ENCODE results near the gene CRHR1.

Gene CRHR1

DNA sequence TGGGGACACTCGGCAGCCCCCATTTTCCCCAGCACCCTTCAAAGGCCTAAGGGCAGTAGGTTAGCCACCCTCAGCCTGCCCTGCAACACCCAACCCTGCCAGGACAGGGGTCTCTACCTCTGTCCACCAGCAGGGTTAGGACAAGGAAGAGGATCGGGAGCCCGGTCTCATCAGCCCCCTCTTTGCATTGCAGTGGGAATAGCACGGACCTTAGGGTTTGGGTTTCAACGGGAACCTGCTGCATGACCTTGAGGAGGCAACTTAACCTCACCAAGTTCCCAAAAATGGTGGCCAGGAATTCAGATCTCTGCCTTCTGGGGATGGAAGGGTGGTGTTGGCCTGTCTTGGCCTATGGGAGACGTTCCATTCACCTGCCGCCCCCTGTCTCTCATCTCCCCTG is 40.4 kb downstream of the CRHR1 start:
- no peak for DNase-seq (ENCODE audit: low read depth)

DNA sequence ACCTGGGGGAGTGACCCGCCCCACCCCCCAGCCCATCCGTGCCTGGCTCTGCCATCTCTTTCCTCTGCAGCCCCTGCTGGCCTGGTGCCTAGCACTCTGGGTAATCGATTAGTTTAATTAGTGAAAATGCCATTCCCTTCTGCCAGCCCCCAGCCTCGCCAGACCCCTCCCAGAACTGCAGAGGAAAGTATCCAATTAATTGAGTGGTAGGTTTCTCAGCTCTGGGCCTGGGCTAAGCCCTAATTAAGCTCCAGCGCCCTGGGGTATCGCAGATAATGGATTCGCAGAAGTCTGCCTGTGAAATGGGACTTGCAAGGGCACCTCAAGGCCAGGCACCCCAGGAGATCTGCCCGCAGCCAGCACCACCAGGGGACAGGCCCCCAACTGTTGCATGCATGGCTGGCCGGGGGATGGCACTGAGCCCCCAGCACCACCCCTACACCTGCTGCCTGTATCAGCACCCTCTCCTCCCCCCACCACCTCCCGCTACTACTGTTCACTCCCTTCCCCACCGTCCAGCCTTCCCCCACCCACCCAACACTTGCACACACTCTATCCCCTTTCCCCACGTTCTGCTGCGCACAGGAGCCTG is 40.9 kb downstream of the CRHR1 start:
- no peak for DNase-seq (ENCODE audit: low read depth)

DNA sequence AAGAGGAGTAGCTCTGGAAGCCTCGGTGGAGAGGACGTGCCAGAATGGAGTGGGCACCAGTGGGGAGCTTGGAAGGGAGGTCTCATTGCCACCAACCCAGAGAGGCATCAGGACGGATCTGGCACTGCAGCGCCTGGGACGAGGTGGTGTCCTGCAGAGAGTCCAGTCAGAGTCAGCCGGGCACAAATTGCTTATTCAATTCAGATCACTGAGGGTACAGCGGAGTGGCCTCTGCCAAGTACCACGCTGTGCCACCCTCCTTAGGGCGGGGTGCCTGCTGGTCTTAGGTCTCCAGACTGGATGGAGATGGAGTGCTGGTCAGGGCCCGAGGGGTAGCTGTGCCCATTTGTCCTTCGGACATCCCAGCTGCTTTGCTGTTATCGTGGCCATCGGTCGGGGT is 41.7 kb downstream of the CRHR1 start:
- DNase-seq (ENCODE audit: low read depth), result no peak

DNA sequence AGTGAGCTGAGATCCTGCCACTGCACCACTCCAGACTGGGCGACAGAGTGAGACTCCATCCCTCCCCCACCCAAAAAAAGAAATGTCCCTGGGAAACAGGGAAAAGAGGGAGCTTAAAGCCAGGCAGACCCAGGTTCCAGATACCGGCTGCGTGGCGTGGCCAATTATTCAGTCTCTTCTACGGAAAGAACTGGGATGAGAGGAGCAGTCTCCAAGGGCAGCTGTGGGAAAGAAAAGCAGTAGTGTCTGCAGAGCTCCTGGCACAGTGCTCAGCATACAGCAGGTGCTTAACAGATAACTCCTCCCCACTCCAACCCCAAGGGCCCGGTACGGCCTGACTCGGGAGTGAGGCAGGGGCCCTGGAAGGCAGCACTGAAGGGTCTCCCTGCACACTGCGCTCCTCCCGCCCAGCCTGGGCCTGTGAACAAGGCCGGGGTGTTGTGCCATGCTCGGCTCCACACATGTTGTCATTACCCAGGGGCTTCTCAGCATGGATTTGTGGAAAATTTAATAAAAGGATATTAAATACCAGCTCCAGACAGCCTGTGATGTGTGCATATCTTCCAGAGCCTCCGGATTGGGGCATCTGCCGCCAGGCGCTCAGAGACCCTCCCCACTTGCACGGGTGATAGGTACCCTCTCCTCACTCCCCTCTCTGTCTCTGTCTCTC is 42.9 kb downstream of the CRHR1 start:
- no peak for DNase-seq (ENCODE audit: low read depth)

DNA sequence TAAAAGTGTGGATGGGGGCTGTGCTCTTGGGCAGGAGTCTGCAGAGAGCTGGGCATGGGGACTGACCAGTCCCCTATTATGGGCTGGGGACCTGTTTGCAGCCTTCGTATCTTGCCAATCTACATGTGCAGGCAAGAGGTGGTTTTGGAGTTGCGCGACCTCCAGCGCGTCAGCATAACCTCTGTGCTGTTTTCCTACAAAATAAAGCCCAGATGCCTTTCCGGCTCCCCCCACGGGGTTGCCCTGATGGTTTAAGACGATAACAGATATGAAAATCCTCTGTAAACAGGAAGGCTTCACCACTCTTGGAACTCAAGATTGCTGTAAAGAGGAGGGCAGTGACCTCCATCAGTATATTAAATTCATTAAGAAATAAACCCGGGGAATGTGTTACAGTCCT is 44.1 kb downstream of the CRHR1 start:
- DNase-seq (ENCODE audit: low read depth), result no peak

DNA sequence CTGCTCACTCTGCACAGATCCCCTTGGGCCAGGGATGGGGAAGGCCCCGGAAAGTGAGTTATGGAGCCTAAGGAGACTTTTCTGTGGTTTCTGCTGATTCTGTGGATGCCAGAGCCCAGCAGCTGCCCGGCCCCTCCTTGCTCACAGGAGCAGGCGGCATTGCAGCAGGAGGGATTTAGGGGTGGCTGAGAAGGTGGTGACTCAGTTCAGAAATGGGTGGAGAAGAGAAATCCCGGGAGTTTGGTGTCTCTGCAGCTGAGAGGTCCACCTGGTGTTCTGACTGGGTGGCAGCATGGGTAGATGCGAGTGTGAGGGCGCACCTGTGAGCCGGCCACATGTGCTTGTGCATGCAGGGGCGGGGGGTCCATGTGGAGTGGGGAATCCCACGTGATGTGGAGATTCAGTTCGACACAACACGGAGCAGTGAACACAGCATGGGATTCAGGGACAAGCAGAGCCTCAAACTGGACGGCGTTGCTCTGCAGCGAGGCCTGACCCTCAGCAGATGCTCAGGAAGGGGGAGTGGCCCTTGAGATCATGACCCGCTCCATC is 44.5 kb downstream of the CRHR1 start:
- DNase-seq (ENCODE audit: low read depth), result no peak

DNA sequence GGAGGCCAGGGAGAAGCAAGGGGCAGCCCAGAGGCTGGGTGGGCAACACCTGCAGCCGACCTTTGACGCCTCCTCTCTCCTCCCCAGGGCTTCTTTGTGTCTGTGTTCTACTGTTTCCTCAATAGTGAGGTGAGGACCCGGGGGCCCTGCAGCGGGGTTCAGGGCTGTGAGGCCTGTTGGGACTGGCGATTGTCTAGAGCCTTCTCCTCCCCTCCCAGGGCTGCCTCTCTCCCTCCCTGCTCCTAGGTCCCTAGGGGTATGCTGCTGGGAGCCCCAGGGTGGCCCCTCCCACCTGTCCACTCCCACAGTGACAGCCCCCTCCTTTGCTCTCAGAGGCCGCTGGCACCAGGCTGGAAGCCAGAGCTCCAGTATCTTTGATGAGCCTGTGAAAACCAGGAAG is 49.8 kb downstream of the CRHR1 start:
- no peak for DNase-seq (ENCODE audit: low read depth)

DNA sequence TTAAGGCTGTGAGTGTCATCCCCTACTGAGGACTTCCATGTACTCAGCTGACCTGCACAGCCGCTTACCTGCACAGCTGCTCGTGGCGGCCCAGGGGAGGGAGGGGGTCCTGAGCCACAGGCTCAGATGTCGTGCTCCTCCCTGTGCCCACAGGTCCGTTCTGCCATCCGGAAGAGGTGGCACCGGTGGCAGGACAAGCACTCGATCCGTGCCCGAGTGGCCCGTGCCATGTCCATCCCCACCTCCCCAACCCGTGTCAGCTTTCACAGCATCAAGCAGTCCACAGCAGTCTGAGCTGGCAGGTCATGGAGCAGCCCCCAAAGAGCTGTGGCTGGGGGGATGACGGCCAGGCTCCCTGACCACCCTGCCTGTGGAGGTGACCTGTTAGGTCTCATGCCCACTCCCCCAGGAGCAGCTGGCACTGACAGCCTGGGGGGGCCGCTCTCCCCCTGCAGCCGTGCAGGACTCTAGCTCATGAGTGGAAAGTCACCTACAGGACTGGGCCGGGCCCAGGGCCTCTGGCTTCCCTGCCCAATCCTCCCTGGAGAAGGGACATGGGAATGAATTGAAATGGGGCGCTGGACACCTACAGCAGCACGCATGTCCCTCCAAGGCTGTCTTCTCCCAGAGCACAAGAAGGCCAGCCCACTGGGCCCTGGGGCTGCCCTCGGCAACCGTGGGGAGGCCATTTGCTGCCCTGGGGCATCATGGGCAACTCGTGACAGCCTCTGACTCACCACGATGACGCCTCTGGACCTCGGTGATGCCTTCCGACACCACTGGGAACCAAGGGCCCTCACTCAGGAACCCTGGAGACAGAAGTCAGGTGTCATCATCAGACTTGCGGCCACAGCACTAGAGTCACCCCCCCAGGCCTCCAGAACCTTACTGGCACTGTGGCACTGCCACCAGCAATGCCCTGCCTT is 50.6 kb downstream of the CRHR1 start:
- no peak for DNase-seq (ENCODE audit: low read depth)

DNA sequence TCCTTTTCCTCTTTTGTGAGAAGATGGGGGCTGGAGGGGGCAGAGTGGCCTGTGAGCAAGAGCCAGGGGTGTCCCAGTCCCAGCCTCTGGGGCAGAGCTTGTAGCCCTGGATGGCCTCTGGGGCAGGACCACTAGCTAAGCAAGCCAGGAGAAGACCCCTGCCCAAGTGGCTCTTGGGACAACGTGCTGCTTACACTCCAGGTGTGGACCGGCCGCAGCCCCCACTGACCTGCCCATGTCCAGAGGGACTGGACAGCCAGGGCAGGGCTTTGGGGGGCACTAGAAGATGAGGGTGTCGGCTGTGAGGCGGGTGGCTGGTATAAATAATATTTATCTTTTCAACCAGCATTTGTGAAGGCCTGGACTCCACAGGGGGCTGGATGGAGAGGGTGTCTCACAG is 51.4 kb downstream of the CRHR1 start:
- DNase-seq (ENCODE audit: low read depth), result no peak

DNA sequence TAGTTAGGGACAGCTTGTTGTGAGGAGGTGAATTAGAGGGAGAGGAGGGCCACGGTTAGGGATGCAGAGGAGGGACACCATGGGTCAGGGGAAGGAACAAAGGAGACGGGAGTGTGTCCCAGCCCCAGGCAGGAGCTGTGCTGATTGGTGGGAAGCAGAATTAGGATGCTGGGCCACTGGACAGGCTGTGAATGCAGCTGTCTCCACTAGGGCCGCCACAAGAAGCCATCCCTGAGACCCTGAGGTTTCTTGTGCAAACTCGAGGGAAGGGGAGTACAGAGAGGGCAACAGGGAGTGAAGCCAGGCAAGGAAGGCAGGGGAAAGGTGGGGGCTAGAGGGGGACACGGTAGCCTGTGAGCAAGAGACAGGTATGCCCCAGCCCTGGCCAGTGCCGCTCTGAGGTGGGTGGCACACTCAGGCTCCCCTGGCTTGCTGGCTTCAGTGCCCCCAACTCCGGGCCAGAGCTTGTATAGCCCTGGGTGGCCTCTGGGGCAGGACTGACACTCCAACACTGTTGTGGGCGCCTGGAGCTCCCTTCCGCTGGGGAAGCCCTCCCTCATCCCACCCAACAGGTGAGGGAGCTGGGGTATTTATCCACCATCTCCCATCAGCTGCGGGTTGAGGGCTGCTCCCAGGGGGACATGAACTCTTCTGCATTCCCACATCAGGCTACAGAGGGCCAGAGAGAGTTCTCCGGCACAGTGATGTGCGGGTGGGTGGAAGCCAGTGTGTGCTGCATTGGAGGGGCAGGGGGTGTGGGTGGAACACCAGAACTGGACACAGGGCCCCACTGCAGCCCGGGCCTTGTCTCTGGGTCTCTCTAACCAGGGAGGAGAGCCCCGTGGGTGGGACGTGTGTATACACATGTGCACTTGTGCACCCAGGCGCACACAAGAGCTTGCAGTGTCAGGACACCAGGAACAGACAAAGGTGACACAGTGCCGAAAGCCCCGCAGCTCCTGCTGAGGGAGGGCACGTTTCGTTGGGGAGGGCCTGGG is 52.2 kb downstream of the CRHR1 start:
- no peak for DNase-seq (ENCODE audit: low read depth)

DNA sequence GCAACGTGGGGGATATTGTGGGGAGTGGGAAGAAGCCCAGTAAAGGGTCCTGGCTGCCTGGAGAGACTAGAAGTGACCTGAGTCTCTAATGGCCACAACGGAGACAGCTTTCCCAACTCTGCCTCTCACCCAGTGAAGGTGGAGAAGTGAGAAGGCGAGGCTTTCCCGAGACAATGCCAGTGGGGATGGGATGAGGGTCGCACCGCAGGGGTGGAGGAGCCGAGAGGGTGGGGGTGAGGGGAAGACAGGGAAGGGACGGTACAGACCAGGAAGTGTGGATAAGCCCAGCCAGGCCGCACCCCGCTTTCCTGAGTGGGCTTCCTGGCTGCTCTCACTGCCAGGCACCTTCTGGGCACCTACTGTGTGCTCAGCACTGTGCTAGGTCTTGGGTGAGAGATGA is 53.1 kb downstream of the CRHR1 start:
- no peak for DNase-seq (ENCODE audit: low read depth)

DNA sequence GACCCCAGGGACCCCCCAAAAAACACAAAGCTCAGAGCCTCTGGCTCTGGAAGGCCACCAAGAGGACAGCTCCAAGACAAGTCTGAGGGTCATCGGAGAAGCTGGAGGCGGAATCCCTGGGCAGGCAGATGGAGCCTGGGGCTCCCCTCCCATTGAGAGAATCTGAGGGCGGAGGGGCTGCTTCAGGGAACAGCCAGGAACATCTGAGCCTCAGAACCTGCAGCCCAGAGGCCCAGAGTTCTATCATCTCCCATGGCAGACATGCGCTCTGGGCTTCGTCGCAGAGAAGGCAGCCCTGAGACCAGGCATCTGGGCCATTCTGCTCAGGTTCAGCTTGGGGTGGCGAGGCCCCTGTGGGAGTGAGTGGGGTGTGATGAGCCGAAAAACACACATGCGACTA is 53.5 kb downstream of the CRHR1 start:
- DNase-seq (ENCODE audit: low read depth), result no peak

DNA sequence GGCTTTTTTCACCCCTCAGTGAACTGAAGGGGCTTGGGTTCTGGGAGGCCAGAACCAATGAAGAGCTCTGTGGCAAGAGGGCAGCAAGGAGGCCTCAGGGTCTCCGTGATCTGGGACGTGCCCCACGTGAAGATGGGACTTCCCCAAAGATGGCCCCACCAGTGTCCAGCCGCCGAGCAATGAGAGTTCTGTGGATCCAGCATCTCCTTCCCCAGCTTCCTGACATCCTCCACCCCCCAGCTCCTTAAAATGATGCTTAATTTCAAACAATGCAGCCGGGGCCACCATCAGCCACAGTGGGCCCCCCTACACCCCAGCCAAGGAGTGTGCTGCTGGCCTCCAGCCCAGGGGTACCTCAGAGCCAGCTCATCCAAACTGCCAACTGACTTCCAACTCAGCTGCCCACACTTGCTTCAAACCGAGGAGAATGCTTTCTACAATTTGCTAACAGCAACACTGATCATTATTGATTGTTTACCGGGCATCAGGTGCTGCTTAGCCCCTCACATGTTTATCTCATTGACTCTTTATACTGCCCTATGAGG is 54.7 kb downstream of the CRHR1 start:
- no peak for DNase-seq (ENCODE audit: low read depth)

DNA sequence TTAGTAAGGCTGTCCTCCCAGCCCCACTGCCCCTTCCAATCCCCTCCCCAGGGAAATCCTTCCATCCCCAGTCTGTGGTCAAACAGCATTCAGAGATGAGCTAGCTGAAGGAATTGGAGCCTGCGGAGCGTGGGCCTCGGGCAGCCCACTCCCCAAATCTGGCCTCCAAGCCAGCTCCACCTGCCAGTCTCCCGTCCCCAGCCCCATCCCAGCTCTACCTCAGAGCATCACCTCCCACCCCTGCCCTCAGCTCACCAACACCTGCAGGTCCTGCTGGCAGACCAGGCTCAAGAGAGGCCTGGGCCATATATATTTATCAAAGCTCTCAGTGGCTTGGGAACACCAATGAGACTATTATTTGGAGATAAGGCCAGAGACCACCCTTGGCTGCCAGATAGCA is 55.3 kb downstream of the CRHR1 start:
- DNase-seq (ENCODE audit: low read depth), result no peak

DNA sequence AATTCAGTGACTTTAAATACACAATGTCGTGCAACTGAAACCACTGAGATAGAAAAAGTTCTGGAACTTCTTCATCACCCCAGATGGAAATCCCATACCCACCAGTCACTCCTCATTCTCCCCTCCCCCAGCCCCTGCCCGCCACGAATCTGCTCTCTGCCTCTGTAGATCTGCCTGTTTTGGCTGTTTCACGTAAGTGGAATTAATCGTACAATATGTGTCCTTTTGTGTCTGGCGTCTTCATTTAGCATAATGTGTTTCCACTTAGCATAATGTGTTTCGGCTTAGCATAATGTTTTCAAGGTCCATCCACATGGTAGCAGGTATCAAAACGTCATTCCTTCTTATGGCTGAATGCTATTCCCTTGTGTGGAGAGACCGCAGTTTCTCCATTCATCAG is 57.1 kb downstream of the CRHR1 start:
- DNase-seq (ENCODE audit: low read depth), result no peak

DNA sequence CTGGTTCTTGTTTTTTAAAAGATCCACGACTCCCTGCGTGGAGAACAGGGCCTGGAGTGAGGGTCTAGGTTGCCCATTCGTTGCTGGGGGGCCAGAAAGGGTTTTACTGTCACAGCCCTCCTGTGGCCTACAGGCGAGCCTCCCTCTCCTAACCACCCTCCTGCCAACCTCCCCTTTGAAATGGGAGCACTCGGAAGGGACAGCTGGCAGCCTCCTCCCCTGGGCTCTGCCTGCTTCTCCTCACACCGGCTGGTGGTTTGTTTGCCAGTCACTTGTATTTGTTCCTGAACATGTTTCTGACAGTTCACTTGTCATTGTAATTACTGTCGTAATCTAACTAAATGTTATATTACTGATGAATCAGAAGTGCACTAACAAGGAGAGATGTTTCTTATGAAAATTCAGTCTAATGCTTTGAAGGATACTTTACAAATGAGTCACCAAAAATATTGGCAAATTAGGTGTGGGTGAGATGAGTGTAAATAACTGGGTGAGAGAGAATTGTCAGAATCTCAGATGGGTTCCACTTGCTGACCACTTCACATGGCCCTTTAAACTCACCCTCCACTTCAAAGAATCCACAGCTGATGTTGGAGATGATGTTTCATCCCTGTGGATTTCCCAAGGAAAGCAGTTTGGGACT is 57.9 kb downstream of the CRHR1 start:
- no peak for DNase-seq (ENCODE audit: low read depth)

DNA sequence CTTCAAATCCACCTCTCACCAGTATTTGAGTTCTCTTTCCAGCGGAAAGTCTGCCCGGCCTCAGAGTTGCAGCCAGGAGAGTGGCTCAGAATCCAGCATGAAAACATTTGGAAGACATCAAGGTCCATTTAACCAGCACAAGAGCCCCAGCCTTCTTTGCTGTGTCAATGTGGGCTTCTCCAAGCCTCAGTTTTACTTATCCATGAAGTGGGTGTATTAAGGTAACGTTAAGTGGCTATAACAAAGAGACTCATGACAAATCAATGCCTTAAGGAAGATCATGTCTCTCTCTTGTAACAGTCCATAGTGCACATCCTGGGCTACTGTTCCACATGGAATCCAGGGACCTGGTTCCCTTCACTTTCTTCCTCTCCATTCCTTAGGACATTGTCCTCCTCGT is 59.6 kb downstream of the CRHR1 start:
- no peak for DNase-seq (ENCODE audit: low read depth)

DNA sequence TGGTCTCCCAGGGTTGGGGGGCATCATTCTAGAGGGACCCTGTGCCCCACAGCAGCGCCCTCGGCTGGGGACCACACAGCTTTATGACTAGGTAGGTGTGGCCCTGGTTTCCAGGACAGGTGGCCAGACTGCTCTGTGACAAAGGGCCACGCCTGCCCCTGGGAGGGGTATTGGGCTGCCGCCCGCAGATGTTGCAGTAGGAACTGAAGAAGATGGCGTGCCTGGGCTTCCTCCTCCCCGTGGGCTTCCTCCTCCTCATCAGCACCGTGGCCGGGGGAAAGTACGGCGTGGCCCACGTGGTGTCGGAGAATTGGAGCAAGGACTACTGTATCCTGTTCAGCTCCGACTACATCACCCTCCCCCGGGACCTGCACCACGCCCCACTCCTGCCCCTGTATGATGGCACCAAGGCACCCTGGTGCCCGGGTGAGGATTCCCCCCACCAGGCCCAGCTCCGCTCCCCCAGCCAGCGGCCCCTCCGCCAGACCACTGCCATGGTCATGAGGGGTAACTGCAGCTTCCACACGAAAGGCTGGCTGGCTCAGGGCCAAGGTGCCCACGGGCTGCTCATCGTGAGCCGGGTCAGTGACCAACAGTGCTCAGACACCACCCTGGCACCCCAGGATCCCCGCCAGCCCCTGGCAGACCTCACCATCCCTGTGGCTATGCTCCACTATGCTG is 60.7 kb downstream of the CRHR1 start, which contains the start of gene SPPL2C:
TSS of gene SPPL2C (plus strand) at position 187 of the 681 bp plus-strand sequence. CDS start at position 213, 26 bp downstream.
- DNase-seq (ENCODE audit: low read depth), result no peak

DNA sequence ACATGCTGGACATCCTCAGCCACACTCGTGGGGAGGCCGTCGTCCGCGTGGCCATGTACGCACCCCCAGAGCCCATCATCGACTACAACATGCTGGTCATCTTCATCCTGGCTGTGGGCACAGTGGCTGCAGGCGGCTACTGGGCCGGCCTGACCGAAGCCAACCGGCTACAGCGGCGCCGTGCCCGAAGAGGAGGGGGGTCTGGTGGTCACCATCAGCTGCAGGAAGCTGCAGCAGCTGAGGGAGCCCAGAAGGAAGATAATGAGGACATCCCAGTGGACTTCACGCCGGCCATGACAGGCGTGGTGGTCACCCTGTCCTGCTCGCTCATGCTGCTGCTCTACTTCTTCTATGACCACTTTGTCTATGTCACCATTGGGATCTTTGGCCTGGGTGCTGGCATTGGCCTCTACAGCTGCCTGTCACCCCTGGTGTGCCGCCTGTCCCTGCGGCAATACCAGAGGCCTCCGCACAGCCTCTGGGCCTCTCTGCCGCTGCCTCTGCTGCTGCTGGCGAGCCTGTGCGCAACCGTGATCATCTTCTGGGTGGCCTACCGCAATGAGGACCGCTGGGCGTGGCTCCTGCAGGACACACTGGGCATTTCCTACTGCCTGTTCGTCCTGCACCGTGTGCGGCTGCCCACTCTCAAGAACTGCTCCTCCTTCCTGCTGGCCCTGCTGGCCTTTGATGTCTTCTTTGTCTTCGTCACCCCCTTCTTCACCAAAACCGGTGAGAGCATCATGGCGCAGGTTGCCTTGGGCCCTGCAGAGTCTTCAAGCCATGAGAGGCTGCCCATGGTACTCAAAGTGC is 61.5 kb downstream of the CRHR1 start:
- no peak for DNase-seq (ENCODE audit: low read depth)
